Hepatic stellate cell (primary cell): ENCODE data around the gene NT5DC1.

Experiments
- DNase-seq: peaks from one replicate; pipeline ENCODE4 v3.0.0; 2011; ENCODE audit warnings: low spot score

NT5DC1 gene

GRCh38 chr6:116100419-116101301 is at the start of gene NT5DC1:
Gene NT5DC1, plus strand, starts transcription at chr6:116100853. Its CDS starts 78 bp downstream, at chr6:116100931.
- peak; percentile 75 for DNase-seq

- DNase-seq = no peak
These were observed 49.4 kb upstream of the NT5DC1 start for GRCh38 chr6:116051244-116051643.

- DNase-seq = no peak
These were observed 45.1 kb upstream of the NT5DC1 start for GRCh38 chr6:116055513-116055912.

DNA sequence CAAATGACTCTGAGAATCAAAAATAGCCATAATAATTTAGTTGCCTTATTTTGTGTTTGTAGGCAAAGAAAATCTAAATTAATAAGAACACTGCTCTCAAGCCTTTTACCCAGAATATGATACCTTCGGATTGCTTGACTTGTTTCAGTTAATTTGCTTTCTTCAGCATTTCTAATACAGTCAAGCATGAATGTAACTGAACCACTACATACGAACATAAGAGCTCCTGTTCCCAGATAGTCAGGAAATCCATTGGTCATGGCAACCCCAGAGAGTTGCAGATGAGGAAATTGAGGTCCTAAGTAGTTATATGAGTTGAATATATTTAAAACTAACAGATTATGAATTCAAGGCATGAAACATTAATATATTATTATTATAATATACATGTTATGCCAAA is 42.9 kb upstream of the NT5DC1 start:
- DNase-seq = no peak

DNA sequence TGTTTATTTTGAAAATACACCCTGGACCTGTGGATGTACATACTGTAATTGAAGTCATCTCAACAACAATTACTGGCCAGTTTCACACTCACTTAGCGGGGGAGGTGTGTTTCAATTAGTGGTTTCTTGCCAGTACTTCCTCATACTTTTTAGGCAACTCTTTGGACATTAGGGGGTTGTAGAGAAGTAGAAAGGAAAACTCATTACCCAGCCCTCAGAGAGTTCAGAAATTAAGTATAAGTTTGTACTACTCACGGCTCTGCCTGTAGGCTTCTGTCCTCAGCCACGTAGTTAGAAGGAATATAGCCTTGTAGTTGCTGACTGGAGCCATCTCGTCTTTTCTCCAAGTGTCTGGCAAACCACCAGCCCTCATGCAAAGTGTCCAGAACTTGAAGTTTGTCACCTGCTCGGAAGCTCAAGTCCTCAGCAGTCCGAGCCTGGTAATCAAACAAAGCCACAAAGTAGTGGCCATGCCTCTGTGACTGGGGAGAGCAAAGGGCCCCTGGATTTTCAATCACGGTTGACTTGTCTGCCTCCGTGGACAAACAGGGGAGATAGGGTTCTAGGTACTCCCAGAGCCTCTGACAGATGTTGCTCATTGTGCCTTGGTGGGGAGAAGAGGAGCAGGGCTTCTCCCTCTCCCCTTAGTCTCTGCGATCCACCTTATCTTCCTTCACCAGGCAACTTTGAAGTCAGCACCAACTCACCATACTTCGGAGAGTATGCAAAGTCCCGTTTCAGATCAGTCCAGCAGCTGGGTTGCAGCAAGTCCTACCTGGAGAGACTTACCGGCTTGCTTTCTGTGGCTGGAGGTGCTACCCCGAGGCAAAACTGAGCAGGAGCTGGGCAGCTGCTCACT is 40.7 kb upstream of the NT5DC1 start:
- no peak for DNase-seq

DNA sequence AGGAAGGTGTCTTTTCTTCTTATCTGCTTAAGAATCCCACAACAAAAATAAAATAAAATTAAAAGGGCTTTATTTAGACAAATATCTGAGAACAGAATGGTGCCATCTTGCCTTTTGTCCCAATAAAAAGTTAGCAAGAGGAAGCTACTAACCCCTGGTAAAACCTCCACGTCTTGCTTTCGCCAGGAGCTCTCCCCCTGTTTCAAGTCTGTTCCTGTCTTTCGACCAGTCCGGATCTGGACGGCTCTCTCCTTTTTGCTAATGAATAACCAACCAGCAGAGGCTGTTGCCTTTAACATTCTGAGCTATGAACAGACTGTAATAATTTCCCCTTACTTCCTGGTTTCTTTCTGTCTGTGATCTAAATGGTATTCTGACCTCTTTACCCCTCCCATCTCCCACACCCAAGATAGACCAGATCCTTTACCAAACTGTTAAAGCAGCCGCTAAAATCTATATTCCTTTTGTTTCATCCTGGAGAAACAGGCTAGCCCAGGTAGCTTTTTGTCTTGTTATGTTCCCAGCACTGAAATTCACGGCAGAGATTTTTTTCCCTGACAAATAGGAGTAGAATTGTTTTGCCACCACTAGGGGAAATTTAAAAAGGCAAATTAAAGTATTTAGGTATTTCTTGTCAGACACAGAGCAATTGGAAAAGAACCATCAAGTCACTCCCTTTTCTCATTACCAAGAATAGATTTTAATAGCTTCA is 39.9 kb upstream of the NT5DC1 start, which contains the start of gene FRK:
Gene FRK, minus strand, starts transcription at position 320 of the 712 bp plus-strand sequence. CDS start 580 bp downstream, outside the sequence.
- DNase-seq = no peak

DNA sequence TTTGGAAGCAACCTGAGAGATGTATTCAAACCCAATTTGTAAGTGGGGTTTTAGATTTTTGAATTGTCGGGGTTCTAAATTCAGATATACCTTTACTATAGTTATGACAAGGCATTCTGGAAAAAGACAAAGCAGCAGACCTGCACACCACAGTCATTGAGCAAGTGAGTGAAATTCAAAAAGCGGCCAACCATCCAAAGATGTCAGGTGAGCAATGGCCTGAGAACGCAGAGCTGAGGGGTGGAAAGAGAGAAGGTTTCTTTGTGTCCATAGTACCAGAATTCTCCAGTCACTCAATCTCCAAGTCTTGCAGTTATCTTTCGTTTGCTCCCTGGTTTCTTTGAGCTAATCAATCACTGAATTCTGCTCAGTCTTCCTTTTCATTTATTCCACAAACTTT is 38.2 kb upstream of the NT5DC1 start:
- DNase-seq = no peak

GRCh38 chr6:116064666-116065065 is 36.0 kb upstream of the NT5DC1 start:
- DNase-seq = no peak

GRCh38 chr6:116066789-116067188 is 33.9 kb upstream of the NT5DC1 start:
- no peak for DNase-seq

DNA sequence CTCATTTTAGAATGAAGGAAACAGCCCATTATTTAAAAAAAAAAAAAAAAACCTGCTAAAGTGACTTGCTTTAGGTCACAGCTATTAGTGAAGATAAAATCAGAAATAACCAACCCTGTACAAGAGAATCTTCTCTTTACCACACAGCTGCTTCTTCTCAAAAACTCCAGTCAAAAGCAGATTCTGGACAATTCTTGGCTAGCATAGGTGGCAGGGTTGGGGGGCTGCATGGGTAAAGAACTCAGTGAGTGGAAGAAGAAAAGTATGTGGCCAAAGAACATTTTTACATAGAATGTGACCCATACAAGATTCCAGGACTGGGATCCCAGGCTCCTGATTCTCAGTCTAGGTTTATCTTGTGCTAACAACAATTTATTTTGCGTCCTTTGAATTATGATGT is 30.6 kb upstream of the NT5DC1 start:
- no peak for DNase-seq

DNA sequence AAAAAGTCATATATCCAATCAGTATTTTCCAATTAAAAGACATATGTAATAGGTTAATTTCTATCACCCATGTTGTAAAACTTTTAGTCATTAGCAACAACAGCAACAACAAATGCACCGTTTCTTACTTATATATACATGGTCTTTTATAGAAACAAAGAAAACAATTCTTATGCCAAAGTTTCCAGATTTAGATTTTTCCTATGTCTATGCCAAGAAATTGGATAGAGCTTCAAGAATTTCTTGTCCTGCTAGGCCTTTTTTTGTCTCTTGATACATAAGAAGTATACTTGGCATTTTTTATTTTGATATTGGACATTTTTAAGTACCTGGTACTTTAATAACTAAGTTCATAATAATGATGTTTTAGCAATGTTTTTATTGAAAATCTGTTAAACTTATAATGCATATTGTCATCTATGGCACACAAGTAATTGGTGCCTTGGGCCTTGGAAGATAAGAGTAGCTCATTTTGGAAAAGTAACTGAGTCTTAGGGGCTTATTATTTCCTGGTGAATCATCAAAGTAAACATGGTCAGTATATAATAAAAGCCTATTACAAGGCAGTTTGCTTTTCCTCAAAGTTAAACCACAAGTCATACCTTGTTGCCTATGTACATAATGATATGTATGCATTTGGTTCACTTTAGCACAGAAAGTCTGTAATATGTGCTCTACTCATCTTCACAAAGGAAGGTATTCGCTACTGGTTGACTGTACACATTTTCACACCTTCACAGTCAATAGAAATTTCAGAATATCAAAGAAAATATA is 29.9 kb upstream of the NT5DC1 start:
- DNase-seq = no peak

DNA sequence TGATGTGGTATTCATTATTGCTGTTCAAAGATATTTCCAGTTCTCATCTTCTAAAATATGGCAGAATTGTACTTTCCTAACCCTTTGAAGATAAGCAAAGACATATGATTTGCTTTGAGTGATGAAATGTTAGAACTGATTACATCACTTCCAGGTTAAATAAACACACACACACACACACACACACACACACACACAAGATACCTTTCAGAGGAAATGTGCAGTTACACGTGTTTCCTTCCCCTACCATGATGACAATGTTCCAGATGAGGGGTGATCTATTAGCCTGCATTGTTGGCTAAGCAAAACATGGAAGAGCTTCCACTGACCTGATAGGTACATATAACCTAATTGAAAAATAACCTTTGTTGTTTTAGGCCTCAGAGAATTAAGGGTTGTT is 28.3 kb upstream of the NT5DC1 start:
- no peak for DNase-seq

DNA sequence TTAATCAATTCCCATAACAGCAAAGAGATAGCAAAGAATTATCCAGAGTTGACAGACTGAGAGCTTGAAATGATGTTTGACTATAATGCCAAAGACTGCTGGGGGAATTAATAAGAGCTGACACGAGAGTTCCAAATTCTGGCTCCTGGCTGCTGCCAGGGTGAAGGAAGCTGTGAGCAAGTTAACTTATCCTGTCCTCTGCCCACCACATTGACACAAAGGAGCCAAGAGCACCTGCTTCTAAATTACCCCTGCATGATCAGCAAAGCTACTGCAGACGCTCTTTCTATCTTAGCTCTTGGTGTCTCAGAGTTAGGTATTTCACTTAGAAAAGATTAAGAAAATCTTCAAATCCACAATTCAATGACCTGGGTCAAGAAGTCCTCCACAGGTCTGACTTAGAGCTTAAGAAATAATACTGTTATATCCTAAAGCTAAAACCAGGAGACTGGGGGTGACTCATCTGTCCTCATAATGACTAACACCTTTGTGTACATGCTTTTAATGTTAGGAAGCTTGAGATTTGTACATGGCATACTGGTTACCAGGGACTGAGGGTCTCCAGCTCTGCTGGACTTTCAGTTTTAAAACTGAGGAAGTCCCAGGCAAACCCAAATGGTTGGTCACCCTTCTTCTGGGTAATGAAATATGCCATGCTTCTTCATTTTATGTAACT is 26.8 kb upstream of the NT5DC1 start:
- DNase-seq = no peak

DNA sequence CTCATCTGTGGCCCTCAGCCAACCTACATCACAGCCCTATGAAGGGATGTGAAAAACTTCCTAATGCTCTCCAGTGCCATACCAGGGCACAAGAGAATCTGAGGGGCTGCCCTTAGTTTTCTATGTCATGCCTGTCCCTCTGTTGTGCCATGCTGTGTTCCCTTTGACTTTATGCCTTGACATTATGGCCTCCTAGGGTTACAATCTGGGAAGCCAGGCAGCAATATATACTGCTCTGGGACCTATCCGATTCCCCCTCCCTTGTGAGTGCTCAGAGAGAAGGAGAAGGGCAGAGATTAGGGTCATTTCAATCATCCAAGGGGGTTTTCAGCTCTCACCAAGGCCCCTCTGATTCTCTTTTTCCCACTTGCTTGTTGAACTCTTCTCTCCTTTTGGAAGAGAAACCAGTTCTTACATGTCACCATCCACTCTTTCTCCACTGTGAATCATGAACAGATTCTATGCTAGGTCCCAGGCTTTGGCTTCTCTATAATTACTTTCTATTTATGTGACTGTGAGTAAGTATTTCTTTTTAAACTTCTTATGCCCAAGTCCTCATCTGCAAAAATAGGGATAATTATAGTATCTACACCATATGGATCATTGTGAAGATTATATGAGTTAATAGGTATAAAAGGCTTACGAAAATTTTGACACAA is 25.8 kb upstream of the NT5DC1 start:
- DNase-seq = no peak

DNA sequence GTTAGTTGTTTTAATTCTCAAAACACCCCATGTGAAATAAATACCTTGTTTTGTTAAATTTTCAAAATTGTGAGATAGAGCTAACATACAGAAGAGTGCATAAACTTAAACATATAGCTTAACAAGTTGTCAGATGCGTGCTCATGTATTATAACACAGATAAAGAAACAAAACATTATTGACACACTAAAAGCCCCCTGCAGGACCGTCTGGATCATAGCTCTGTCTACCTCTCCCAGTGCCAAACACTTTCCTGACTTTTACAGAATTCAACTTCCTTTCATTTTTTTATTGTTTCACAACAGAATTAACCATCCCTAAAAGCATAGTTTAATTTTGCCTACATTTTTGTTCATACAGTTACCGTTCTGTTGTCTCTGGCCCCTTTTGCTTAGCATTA is 22.1 kb upstream of the NT5DC1 start:
- DNase-seq = no peak

- no peak for DNase-seq
These were observed 21.7 kb upstream of the NT5DC1 start for GRCh38 chr6:116078945-116079344.

DNA sequence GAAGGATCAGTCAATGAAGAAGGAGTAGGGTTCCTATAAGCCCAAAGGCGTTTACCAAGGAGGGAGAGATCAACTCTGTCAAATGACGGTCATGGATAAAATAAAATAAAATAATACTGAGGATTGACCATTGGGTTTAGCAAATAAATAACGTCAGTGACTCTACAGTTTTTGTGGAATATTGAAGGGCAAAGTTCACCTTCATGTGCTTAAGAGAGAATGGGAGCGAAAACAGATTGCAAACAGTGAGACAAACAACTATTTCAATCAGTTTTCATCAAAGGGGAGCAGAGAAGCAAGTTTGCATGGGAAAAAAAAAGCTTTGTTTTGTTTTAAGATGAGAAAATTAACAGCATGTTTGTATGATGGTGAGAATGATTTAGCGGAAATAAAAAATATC is 17.6 kb upstream of the NT5DC1 start:
- DNase-seq = no peak

- no peak for DNase-seq
These were observed 16.4 kb upstream of the NT5DC1 start for GRCh38 chr6:116084284-116084683.

- DNase-seq = peak; percentile 9
These were observed 13.1 kb upstream of the NT5DC1 start for GRCh38 chr6:116087437-116088027.

GRCh38 chr6:116088946-116089345 is 11.7 kb upstream of the NT5DC1 start:
- no peak for DNase-seq
